AG04449 (cell line): Measurements from ENCODE around the gene ATP5MC2.

Experiments
- CTCF ChIA-PET: fragments of 350-600 bp; formaldehyde crosslinking; extraction: SDS; loops from one replicate; lab custom pipeline; 2021; ENCODE audit warnings: antibody characterized with exemption; lab: Yijun Ruan, JAX
- POLR2A ChIA-PET: fragments of 400-600, 350-600 bp; formaldehyde crosslinking; extraction: SDS; loops from one replicate; lab custom pipeline; 2020; ENCODE audit warnings: antibody characterized with exemption, inconsistent platforms; lab: Yijun Ruan, JAX
- DNase-seq: peaks from one replicate; pipeline ENCODE4 v3.0.0-alpha.2; 2010; ENCODE audit warnings: low read depth, low spot score
- H3K4me3 ChIP-seq: 2 replicates; pipeline ENCODE4 v1.5.1; 2011; ENCODE audit warnings: low read depth, mild to moderate bottlenecking, control low read depth, low read length
- CTCF ChIP-seq: IDR thresholded peaks from one replicate; pipeline ENCODE4 v1.5.1; 2011; ENCODE audit warnings: mild to moderate bottlenecking, moderate library complexity, low read length, control low read depth, inconsistent platforms; ENCODE audit not compliant: insufficient read depth; ENCODE audit errors: missing control alignments

ATP5MC2 gene

GRCh38 chr12:53714004-53714403 is 38.1 kb upstream of the ATP5MC2 start:
- POLR2A ChIA-PET, result interaction anchor here (0.7 kb wide), 1 partner anchor 56 kb away, joined by 3 read pairs; no protein-coding TSS in a partner anchor
- CTCF ChIA-PET, result interaction anchor here (1.0 to 7.4 kb wide), 6 partner anchors 8 to 40 kb away, joined by 3 to 145 read pairs (median 5); no protein-coding TSS in a partner anchor

DNA sequence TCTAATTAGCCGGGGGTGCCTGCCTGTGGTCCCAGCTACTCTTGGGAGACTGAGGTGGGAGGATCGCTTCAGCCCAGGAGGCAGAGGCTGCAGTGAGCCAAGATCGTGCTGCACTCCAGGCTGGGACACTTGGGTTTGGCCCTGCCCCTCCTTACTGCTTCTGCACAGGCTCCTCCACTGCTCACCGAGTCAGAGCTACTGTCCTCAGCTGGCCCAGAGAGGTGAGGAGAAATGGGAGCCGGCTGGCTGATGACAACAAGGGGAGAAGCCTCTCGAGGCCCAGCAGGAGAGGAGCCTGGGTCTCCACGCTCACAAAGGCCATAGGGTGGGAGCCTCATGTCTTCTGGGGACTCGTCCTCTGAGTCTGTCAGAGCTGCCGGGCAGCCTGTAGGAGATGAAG is 37.6 kb upstream of the ATP5MC2 start:
- H3K4me3 ChIP-seq, result no peak overlapping the region
- POLR2A ChIA-PET, result interaction anchor here (0.7 kb wide), 1 partner anchor 56 kb away, joined by 3 read pairs; no protein-coding TSS in a partner anchor
- CTCF ChIA-PET, result interaction anchor here (1.0 to 7.4 kb wide), 6 partner anchors 8 to 40 kb away, joined by 3 to 145 read pairs (median 5); no protein-coding TSS in a partner anchor
- no peak for DNase-seq
- no peak for TF ChIP-seq CTCF

More at GRCh38 chr12:53714004-53714403, 38.1 kb upstream of the ATP5MC2 start:
- no peak overlapping the region for H3K4me3 ChIP-seq
- DNase-seq, result no peak
- no peak for TF ChIP-seq CTCF

GRCh38 chr12:53712059-53712643 is 36.3 kb upstream of the ATP5MC2 start:
- ChIA-PET CTCF (no interaction called here), POLR2A (no interaction called here)
- no peak overlapping the region for H3K4me3 ChIP-seq
- no peak for DNase-seq
- TF ChIP-seq CTCF, result no peak

DNA sequence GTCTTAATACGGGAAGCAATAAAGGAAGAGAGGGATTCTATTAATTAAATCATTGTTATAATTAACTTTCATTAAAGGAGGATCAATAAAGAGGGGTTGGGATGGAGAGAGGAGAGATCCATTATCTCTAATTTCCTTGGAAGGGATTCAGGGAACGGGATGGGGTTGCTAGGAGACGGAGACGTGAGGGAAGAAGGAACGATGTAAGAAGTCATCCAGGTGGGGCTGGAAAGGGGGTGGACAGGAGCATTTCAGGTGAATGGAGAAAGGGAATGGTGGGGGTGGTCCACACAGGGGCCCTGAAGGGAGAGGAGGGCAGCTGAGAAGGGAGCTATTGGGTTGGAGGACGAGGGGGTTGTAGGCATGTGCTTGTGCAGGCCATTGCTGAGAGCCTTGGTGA is 34.2 kb upstream of the ATP5MC2 start:
- ChIA-PET POLR2A (no interaction called here), CTCF (interaction anchor here (1.0 to 10.0 kb wide), 3 partner anchors 8 to 26 kb away, joined by 5 to 941 read pairs (median 28); partner anchors contain the start of gene CALCOCO1)
- no peak for DNase-seq
- TF ChIP-seq CTCF, result no peak
- no peak overlapping the region for H3K4me3 ChIP-seq

- no peak for TF ChIP-seq CTCF
- ChIA-PET CTCF (interaction anchor here (1.0 to 10.0 kb wide), 3 partner anchors 8 to 26 kb away, joined by 5 to 941 read pairs (median 28); partner anchors contain the start of gene CALCOCO1), POLR2A (no interaction called here)
- H3K4me3 ChIP-seq, result no peak overlapping the region
- DNase-seq, result no peak
Observed at GRCh38 chr12:53709671-53710070, 33.8 kb upstream of the ATP5MC2 start.

GRCh38 chr12:53706080-53706479 is 30.2 kb upstream of the ATP5MC2 start:
- no peak for DNase-seq
- TF ChIP-seq CTCF, result no peak
- H3K4me3 ChIP-seq, result no peak overlapping the region
- ChIA-PET POLR2A (interaction anchor here (0.7 kb wide), 1 partner anchor 90 kb away, joined by 4 read pairs; no protein-coding TSS in a partner anchor), CTCF (interaction anchor here (0.8 to 10.0 kb wide), 3 partner anchors 10 to 63 kb away, joined by 3 to 941 read pairs (median 4); partner anchors contain the start of gene CALCOCO1)
